ENCODE results near the gene CFAP53.

The CFAP53 gene

GRCh38 chr18:50276452-50276851, 10.2 kb upstream of the CFAP53 start:
- Histone ChIP-seq H2AFZ (ENCODE audit: low read depth, low read length, severe bottlenecking) (no peak overlapping the region), H3F3A (ENCODE audit: insufficient read depth) (0 out of 2 replicates have a peak, but pooled peaks cover 6% of the 10 kb centered on the region), H3K4me3 (ENCODE audit: insufficient read depth, low read length, poor library complexity, severe bottlenecking) (no peak overlapping the region), H3K27me3 (ENCODE audit: low read length) (no peaks in the 10 kb centered on the region), H3K36me3 (ENCODE audit: low read length) (peaks cover 9% of the 10 kb centered on the region; the same call in 1 of the 2 replicates), H3K9me2 (replicated peaks; ENCODE audit: insufficient read depth, low read length) (no peaks in the 10 kb centered on the region), H3K79me2 (ENCODE audit: insufficient read depth, low read length) (peaks cover 36% of the 10 kb centered on the region), H3K9me3 (ENCODE audit: insufficient read depth, low read length) (no peaks in the 10 kb centered on the region), H4K20me1 (ENCODE audit: low read depth, low read length) (no peaks in the 10 kb centered on the region), H3K9ac (ENCODE audit: low read length) (no peak overlapping the region), H3K27ac (ENCODE audit: low read depth, low read length) (no peak overlapping the region), H3K4me2 (ENCODE audit: low read depth, low read length, poor library complexity, severe bottlenecking) (no peak overlapping the region)
- TF ChIP-seq, protein P1, sequence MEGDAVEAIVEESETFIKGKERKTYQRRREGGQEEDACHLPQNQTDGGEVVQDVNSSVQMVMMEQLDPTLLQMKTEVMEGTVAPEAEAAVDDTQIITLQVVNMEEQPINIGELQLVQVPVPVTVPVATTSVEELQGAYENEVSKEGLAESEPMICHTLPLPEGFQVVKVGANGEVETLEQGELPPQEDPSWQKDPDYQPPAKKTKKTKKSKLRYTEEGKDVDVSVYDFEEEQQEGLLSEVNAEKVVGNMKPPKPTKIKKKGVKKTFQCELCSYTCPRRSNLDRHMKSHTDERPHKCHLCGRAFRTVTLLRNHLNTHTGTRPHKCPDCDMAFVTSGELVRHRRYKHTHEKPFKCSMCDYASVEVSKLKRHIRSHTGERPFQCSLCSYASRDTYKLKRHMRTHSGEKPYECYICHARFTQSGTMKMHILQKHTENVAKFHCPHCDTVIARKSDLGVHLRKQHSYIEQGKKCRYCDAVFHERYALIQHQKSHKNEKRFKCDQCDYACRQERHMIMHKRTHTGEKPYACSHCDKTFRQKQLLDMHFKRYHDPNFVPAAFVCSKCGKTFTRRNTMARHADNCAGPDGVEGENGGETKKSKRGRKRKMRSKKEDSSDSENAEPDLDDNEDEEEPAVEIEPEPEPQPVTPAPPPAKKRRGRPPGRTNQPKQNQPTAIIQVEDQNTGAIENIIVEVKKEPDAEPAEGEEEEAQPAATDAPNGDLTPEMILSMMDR (IDR thresholded peaks at IDR 0.05; ENCODE audit: insufficient read depth, low read length, poor library complexity, severe bottlenecking), result no peak
- TF ChIP-seq EZH2phosphoT487 (conservative IDR thresholded peaks at IDR 0.05; ENCODE audit: low read length), result no peak

DNA sequence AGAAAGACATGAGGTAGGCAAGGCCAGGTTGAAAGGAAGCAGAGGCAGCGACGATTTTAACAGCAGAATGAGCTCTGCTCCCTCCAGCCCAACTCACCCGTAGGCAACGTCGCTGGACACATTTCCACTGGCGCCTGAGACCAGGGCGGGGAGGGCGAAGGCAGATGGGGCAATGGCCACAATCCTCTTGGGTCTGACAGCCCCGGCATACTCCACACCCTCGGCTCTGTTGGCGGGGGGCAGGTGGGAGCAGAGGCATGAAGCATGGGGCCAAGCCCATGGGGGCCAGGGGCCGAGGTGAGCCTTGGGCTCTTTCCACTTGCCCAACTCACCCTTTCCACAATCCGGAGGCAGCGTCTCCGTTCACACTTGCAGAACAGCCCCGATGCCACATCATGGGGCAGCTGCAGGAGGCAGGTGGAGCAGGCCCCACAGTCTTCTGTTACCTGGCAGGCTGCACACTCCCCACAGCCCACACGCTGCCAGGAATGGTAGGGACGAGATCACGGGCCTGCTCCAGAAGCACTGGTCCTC, 9.3 kb upstream of the CFAP53 start:
- H3K4me2 ChIP-seq (ENCODE audit: low read depth, low read length, poor library complexity, severe bottlenecking), result no peak overlapping the region
- peaks cover 30% of the 10 kb centered on the region for H3K79me2 ChIP-seq (ENCODE audit: insufficient read depth, low read length)
- H3K27ac ChIP-seq (ENCODE audit: low read depth, low read length), result no peak overlapping the region
- peaks cover 14% of the 10 kb centered on the region; the same call in 1 of the 2 replicates for H3K36me3 ChIP-seq (ENCODE audit: low read length)
- H3K9me2 ChIP-seq (replicated peaks; ENCODE audit: insufficient read depth, low read length), result no peaks in the 10 kb centered on the region
- no peaks in the 10 kb centered on the region for H4K20me1 ChIP-seq (ENCODE audit: low read depth, low read length)
- H2AFZ ChIP-seq (ENCODE audit: low read depth, low read length, severe bottlenecking), result no peak overlapping the region
- H3K4me3 ChIP-seq (ENCODE audit: insufficient read depth, low read length, poor library complexity, severe bottlenecking), result no peak overlapping the region
- no peaks in the 10 kb centered on the region for H3K27me3 ChIP-seq (ENCODE audit: low read length)
- H3F3A ChIP-seq (ENCODE audit: insufficient read depth), result 0 out of 2 replicates have a peak, but pooled peaks cover 6% of the 10 kb centered on the region
- no peaks in the 10 kb centered on the region for H3K9me3 ChIP-seq (ENCODE audit: insufficient read depth, low read length)
- H3K9ac ChIP-seq (ENCODE audit: low read length), result no peak overlapping the region
- TF ChIP-seq, protein P1 (IDR thresholded peaks at IDR 0.05; ENCODE audit: insufficient read depth, low read length, poor library complexity, severe bottlenecking), result no peak
- TF ChIP-seq EZH2phosphoT487 (conservative IDR thresholded peaks at IDR 0.05; ENCODE audit: low read length), result no peak

DNA sequence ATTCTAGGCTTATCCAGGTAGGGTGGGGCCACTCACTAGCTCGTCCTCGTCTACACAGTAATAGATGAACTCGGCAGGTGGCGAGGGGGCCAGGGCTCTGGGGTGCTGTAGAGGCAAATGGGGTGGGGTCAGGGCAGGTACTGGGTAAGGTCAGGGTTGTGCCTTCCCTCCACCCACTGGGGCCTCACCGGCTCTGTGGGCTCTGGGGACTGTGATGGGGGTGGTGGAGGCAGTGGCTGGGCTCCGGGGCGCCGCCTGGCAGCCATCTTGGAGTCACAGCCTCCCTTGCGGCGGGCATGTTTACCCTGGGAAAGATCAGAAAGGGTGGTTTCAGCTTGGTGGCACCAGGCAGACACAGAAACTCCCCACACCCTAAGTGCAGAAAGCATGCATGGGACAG, 8.6 kb upstream of the CFAP53 start:
- H3K9ac ChIP-seq (ENCODE audit: low read length), result no peak overlapping the region
- H3K27me3 ChIP-seq (ENCODE audit: low read length), result no peaks in the 10 kb centered on the region
- H3K9me2 ChIP-seq (replicated peaks; ENCODE audit: insufficient read depth, low read length), result no peaks in the 10 kb centered on the region
- no peak for TF ChIP-seq EZH2phosphoT487 (conservative IDR thresholded peaks at IDR 0.05; ENCODE audit: low read length)
- TF ChIP-seq, protein P1 (IDR thresholded peaks at IDR 0.05; ENCODE audit: insufficient read depth, low read length, poor library complexity, severe bottlenecking), result no peak
- H4K20me1 ChIP-seq (ENCODE audit: low read depth, low read length), result no peaks in the 10 kb centered on the region
- no peak overlapping the region for H3K27ac ChIP-seq (ENCODE audit: low read depth, low read length)
- peaks cover 23% of the 10 kb centered on the region for H3K79me2 ChIP-seq (ENCODE audit: insufficient read depth, low read length)
- H3K4me3 ChIP-seq (ENCODE audit: insufficient read depth, low read length, poor library complexity, severe bottlenecking), result no peak overlapping the region
- H3K4me2 ChIP-seq (ENCODE audit: low read depth, low read length, poor library complexity, severe bottlenecking), result no peak overlapping the region
- 0 out of 2 replicates have a peak, but pooled peaks cover 6% of the 10 kb centered on the region for H3F3A ChIP-seq (ENCODE audit: insufficient read depth)
- H2AFZ ChIP-seq (ENCODE audit: low read depth, low read length, severe bottlenecking), result no peak overlapping the region
- H3K36me3 ChIP-seq (ENCODE audit: low read length), result peaks cover 16% of the 10 kb centered on the region; the same call in 1 of the 2 replicates
- H3K9me3 ChIP-seq (ENCODE audit: insufficient read depth, low read length), result no peaks in the 10 kb centered on the region

Measured in SU-DHL-6 (cell line).